Erythroblast (primary cell): Measurements from ENCODE around the gene PLA2G2E.
"Not testable (repeated sequence)": the region's sequence is repeated elsewhere in the genome, so short reads cannot be mapped to it uniquely, and the experiment has no call there.

Source experiments
- DNase-seq, 2 experiments: peaks; one replicate each; lab custom pipeline; 2025; lab: John Stamatoyannopoulos, UW
- GATA1 ChIP-seq: IDR thresholded peaks from 2 replicates; pipeline ENCODE4 v1.6.1; 2011; ENCODE audit warnings: low read depth, mild to moderate bottlenecking, control low read depth, low read length, moderate library complexity
- POLR2A ChIP-seq: IDR thresholded peaks from 2 replicates; pipeline ENCODE4 v1.6.1; 2011; ENCODE audit warnings: mild to moderate bottlenecking, low read length

PLA2G2E gene

GRCh38 chr1:19884312-19884711 lies 39.1 kb downstream of the PLA2G2E start:
- no peak for TF ChIP-seq GATA1
- no peak for TF ChIP-seq POLR2A
- DNase-seq = no peak

- peak; percentile 96 to 98 for DNase-seq
- TF ChIP-seq POLR2A (peak; percentile 87), GATA1 (no peak)
Observed at GRCh38 chr1:19882111-19883071, 41.0 kb downstream of the PLA2G2E start, which contains the start of gene OTUD3. Gene OTUD3, plus strand, starts transcription at chr1:19882395. Its CDS starts 119 bp downstream, at chr1:19882514.

- not testable (repeated sequence) for DNase-seq
Observed at GRCh38 chr1:19880841-19881240, 42.6 kb downstream of the PLA2G2E start.

GRCh38 chr1:19879661-19880060 lies 43.8 kb downstream of the PLA2G2E start:
- DNase-seq = no peak

GRCh38 chr1:19879227-19879626 lies 44.2 kb downstream of the PLA2G2E start:
- TF ChIP-seq GATA1 (no peak), POLR2A (no peak)
- DNase-seq = no peak

More at GRCh38 chr1:19879661-19880060, 43.8 kb downstream of the PLA2G2E start:
- no peak for TF ChIP-seq GATA1
- TF ChIP-seq POLR2A = no peak

GRCh38 chr1:19878637-19878985 lies 44.8 kb downstream of the PLA2G2E start:
- TF ChIP-seq POLR2A (no peak), GATA1 (no peak)
- DNase-seq = no peak

- TF ChIP-seq POLR2A = no peak
- no peak for TF ChIP-seq GATA1
- DNase-seq = no peak
Observed at GRCh38 chr1:19877821-19878636, 45.4 kb downstream of the PLA2G2E start.

- no peak for DNase-seq
- TF ChIP-seq GATA1 (no peak), POLR2A (no peak)
Observed at GRCh38 chr1:19877181-19877750, 46.2 kb downstream of the PLA2G2E start.

GRCh38 chr1:19872190-19872589 lies 51.2 kb downstream of the PLA2G2E start:
- DNase-seq = no peak
- TF ChIP-seq POLR2A = no peak
- no peak for TF ChIP-seq GATA1
